HG02938 (cell line): ENCODE data around the gene PTER.
A peak's percentile ranks its signal among the peaks of the same experiment; 100 is the strongest.

Source experiments
- ATAC-seq: cut with Tn5 transposase; IDR thresholded peaks from one replicate; pipeline ENCODE4 v1.9.1; 2021; ENCODE audit warnings: mild to moderate bottlenecking, moderate library complexity; ENCODE audit not compliant: unreplicated experiment

PTER gene

DNA sequence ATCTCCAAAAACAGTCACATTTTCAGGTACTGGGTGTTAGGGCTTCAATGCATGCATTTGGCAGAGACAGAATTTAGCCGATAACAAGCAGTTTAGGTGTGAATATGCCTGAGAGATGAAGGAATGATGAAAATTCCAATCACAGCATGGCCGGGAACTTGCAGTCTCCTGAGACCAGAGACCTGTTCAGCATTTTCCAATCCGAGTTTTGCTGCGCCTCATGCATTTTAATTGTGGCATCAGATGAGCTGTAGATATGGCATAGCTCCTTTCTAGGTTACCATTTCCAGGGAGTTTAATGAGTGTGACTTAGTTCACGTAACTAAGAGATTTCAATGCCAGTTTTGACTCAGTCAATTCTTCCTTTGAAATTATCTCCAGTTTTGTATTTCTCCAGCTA, 99.3 kb downstream of the PTER start:
- no peak for ATAC-seq

DNA sequence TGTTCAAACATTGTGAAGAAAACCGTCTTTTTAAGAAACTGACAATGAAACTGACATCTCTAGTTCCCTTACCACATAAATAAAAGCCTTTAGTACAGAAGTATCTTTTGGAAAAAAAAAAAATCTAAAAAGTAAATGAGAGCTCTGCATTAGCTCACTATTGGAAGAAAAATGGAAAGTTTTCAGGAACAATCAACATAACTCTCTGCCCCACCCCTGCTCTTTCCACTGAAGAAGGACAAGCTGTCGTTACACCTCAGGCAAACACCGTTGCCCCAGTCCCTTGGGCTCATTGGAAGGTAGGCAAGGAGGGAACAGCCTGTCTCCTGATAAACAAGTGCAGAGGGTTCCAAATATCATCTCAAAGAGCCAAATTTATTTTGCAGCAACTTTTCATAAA, 107.3 kb downstream of the PTER start:
- ATAC-seq, result no peak

DNA sequence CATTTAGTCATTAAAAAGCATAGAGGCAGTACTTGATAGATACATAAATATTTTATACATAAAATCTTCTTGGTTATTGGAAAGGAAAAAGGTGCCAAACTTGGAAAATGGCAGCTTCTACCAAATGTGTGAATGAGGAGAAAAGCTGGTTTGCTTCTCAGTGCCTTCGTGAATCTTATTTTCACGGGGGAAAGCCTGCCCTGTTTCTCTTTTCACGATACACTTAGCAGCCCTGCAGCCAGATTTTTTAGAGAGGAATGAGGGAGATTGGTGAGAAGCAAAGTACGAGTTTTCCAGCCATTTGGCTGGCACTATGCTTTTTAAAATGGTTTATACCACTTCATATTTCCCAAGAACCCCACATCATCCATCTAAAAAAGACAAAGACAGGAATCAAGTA, 107.8 kb downstream of the PTER start:
- ATAC-seq, result no peak

DNA sequence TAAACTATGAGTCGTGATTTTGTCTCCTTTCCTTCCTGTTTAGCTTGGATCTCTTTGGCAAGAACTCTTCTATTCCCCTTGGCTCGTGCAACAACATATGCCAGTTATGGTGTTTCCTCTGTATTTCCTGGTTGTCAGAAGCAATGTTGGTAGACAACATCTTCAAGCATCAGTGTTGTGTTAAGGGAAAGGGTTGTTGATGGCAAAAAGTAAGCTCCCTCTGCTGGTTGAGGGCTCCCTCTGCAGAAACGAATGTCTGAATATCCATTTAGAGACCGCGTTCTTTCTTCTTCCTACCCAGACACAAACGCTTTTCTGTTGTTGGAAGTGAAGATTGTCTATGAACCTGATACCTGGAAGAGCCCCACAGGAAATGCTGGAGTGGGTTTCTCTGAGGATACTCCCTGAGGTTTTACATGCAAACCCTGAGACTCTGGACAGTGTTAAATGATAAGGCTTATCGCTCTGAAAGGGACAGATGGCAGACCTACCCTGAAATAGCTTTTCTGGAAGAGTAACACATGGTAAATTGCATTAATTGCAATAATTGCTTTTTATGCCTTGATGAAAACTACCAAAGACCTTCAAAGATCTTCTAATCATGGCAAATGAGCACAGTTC, 108.4 kb downstream of the PTER start:
- ATAC-seq, result peak; percentile 56

DNA sequence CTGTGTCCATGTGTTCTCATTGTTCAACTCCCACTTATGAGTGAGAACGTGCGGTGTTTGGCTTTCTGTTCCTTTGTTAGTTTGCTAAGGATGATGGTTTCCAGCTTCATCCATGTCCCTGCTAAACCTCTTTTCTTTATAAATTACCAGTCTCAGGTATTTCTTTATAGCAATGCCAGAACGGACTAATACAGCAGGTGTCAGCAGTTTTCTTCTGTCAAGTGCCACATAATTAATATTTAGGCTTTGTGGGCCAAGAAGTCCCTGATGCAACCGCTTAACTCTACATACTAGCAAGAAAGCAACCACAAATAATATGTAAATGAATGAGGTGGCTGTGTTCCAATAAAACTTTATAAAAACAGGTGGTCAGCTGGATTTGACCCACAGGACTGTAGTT, 111.2 kb downstream of the PTER start:
- ATAC-seq, result no peak

DNA sequence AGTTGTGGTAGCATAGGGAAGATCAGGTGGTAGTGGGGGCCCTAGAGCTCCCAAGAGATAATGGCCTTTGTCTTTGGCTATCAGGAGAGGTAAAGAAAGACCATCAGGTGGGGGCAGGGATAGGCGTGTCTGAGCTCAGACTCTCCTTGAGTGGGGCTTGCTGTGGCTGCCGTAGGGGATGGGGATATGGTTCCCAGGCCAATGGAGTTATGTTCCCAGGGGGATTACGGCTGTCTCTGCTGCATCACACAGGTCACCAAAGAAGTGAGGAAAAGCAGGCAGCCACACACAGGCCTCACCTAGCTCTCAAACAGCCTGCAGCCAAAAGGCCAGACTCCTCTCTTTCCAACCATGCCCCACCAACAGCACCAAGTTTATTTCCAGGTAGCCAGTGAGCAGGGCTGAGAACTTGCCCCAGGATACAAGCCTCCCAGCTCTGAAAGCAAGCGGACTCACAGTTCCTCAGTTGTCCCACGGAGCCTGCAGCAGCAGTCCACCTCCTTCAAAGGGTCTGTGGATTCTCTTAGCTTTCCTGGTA, 122.5 kb downstream of the PTER start:
- no peak for ATAC-seq

DNA sequence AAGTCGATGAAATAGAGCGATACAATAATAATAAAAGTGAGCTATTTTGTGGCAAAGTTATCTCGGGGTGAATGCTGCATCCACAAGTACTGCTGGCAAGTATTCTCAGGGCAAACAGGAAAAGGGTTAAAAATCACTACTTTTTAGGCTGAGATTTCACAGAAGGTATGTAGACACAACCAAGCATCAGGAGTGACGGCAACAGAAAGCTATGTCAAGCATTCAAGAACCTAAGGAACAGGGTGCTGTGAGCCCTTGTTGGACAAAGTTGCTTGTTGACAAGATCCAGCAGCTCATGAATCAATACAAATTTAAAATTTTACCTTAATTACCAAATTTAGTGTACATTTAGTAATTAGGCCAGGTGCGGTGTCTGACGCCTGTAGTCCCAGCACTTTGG, 126.1 kb downstream of the PTER start:
- no peak for ATAC-seq
